Measurements from ENCODE around the gene CAMSAP1.

Gene CAMSAP1

DNA sequence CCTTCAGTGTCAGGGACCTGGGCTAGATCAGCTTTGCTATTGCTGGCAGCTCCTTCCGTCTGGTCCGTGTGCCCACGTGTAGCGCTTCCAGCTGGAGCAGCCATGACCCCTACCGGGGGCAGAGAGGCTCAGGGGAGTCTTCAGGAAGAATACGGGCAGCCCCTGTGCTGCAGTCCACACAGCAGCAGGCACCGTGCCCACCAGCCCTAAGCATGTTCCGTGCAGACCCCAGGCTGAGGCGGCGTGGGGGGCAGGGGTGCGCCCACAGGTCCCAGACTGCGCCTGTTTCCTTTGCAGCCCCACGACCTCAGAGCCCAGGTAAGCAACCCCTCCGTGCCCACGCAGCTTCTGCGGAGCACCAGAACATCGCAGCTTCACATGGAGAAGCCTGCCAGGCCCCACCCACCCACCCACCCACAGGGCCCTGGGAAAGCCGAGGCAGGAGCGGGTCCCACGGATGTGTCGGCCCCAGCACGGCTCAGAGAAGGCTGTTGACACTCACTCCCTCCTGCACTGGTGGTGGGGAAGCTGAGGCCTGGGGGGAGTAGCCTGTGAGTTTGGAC, 122.3 kb downstream of the CAMSAP1 start:
- no peak overlapping the region for H3K4me3 ChIP-seq
- no peaks in the 10 kb centered on the region for H3K36me3 ChIP-seq
- no peaks in the 10 kb centered on the region for H3K9me3 ChIP-seq (replicated peaks in 1 of 11)
- H3K4me1 ChIP-seq, result peaks cover 0 to 15% (median 10%) of the 10 kb centered on the region in 10 experiments; a peak in 14 of 20 replicates
- H3K27me3 ChIP-seq, result no peaks in the 10 kb centered on the region
- TF ChIP-seq Cebpa-rat (IDR thresholded peaks at IDR 0.05), result no peak
- peaks cover 0 to 48% (median 0%) of the 10 kb centered on the region in 11 experiments; a peak in 4 of 22 replicates for H4K20me1 ChIP-seq
- H3K27ac ChIP-seq, result no peak overlapping the region
- H3K9ac ChIP-seq, result no peak overlapping the region
- no peak overlapping the region for H3K4me2 ChIP-seq

DNA sequence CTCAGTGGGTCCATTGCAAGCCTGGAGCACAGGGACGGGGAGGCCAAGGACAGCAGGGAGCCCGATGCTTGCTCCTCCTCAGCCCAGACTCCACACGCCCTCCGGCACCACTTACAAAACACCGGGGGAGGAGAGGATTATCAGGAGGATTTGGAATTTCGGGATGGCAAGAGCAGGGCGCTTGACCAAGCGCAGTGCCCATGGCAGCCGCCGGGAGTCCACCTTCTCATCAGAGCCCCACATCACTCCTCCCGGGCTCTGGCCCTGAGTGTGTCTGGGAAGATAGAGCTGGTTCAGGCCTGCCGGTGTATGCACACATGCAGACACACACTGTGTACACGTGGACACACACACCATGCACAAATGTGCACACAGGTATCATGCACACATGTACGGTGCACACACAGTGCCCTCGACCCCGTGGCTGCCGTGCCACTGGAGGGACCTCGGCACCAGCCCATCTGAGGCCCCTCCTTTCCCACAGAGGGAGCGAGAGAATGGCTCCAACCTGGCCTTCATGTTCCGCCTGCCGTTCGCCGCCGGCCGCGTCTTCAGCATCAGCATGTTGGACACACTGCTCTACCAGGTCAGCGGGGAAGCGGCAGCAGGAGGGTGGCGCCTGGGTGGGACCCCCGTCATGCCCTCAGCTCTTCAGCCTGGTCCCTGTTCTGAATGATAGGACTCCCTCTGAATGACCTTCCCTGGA, 123.7 kb downstream of the CAMSAP1 start:
- Histone ChIP-seq H3K27ac (no peak overlapping the region), H3K4me3 (no peak overlapping the region), H3K9me3 (replicated peaks in 1 of 11) (no peaks in the 10 kb centered on the region), H3K4me2 (no peak overlapping the region), H3K4me1 (peaks cover 0 to 6% (median 5%) of the 10 kb centered on the region in 10 experiments; a peak in 14 of 20 replicates), H3K27me3 (no peaks in the 10 kb centered on the region), H3K36me3 (no peaks in the 10 kb centered on the region), H4K20me1 (peaks cover 0 to 47% (median 0%) of the 10 kb centered on the region in 11 experiments; a peak in 4 of 22 replicates), H3K9ac (no peak overlapping the region)
- no peak for TF ChIP-seq Cebpa-rat (IDR thresholded peaks at IDR 0.05)

DNA sequence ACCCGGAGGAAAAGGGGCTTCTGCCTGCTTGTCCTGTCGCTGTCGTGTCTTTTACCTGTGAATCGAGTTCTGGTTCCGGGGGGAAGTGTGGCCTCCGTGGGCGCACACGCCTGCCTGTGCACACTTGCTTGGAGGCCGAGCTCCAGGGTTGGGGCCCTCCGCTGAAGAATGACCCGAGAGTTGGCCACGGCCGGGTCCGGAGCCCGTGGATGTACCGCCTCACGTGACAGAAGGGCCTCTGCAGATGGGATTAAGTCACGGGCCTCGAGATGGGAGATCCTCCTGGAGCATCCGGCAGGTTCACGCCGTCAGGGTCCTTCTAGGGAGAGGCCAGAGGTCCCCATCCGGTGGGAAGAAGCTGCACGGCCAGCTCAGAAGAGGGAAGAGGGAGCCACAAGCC, 124.4 kb downstream of the CAMSAP1 start:
- H3K9ac ChIP-seq, result no peak overlapping the region
- no peak overlapping the region for H3K4me2 ChIP-seq
- H3K9me3 ChIP-seq (replicated peaks in 1 of 11), result no peaks in the 10 kb centered on the region
- no peak for TF ChIP-seq Cebpa-rat (IDR thresholded peaks at IDR 0.05)
- no peak overlapping the region for H3K27ac ChIP-seq
- H4K20me1 ChIP-seq, result peaks cover 0 to 45% (median 0%) of the 10 kb centered on the region in 11 experiments; a peak in 4 of 22 replicates
- no peaks in the 10 kb centered on the region for H3K27me3 ChIP-seq
- no peak overlapping the region for H3K4me3 ChIP-seq
- no peaks in the 10 kb centered on the region for H3K36me3 ChIP-seq
- H3K4me1 ChIP-seq, result no peaks in the 10 kb centered on the region

DNA sequence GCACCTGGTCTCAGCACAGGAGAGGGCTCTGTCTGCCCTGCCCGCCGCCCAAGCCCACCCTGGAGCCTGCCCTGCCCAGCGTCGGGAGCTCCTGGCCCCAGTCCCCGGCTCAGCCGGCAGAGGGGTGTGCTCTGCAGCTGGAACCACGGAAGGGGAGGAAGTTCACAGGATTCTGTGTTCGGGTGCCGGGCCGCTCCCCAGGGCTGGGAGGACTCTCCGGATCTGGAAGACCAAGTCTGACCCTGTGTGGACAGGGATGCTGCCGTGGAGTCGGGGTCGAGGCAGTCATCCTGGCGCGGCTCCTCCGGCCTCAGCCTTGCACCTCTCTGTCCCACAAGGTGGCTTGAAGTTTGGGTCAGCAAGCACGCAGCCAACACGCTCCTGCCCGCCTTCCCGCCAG, 126.7 kb downstream of the CAMSAP1 start:
- H3K4me3 ChIP-seq, result no peak overlapping the region
- no peak overlapping the region for H3K9ac ChIP-seq
- no peak for TF ChIP-seq Cebpa-rat (IDR thresholded peaks at IDR 0.05)
- H4K20me1 ChIP-seq, result peaks cover 0 to 29% (median 0%) of the 10 kb centered on the region in 11 experiments; a peak in 5 of 22 replicates
- H3K27me3 ChIP-seq, result no peaks in the 10 kb centered on the region
- H3K27ac ChIP-seq, result no peak overlapping the region
- no peaks in the 10 kb centered on the region for H3K36me3 ChIP-seq
- no peaks in the 10 kb centered on the region for H3K4me1 ChIP-seq
- no peak overlapping the region for H3K4me2 ChIP-seq
- H3K9me3 ChIP-seq (replicated peaks in 1 of 11), result no peaks in the 10 kb centered on the region

DNA sequence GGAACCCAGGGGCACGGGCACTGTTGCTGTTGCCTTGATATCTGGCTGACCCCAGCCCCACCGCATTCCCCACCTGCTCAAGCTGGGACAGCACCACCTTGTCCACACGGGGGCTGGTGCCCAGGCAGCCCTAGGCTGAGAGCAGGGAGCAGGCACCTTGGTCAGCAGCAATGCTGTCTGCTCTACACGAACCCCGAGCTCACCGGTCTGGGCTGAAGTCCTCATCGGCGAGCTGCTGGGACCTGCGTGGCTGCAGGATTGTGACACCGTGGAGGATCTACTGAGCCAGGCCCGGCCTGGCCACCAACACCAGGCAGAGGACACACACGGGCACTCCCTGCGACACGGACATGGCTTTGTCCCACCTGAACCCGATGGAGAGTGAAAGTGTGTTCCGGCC, 127.3 kb downstream of the CAMSAP1 start:
- Histone ChIP-seq H3K27me3 (no peaks in the 10 kb centered on the region), H3K9ac (no peak overlapping the region), H3K4me1 (no peaks in the 10 kb centered on the region), H3K4me3 (no peak overlapping the region), H4K20me1 (peaks cover 0 to 29% (median 0%) of the 10 kb centered on the region in 11 experiments; a peak in 7 of 22 replicates), H3K9me3 (replicated peaks in 1 of 11) (no peaks in the 10 kb centered on the region), H3K36me3 (no peaks in the 10 kb centered on the region), H3K27ac (no peak overlapping the region), H3K4me2 (no peak overlapping the region)
- TF ChIP-seq Cebpa-rat (IDR thresholded peaks at IDR 0.05), result no peak

DNA sequence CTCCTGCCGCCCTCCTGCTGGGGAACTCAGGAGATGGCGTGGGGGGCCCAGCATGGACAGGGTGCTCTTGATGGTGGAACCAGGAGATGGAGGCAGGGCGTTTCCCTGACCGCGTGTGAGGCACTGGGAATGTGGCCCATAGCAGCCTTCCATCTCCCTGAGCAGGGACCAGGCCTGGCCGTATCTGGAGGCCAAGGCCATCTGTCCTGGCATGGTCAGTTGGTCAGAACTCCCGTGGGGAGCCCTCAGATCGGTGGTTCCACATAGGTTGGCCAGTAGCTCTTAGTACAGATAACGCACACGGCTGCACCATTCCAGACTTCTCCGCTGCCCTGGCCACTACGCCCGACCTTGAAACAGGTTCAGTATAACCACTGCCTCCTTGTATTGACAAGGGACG, 127.8 kb downstream of the CAMSAP1 start:
- Histone ChIP-seq H3K4me2 (no peak overlapping the region), H3K36me3 (no peaks in the 10 kb centered on the region), H3K9ac (no peak overlapping the region), H4K20me1 (peaks cover 0 to 29% (median 0%) of the 10 kb centered on the region in 11 experiments; a peak in 7 of 22 replicates), H3K4me3 (no peak overlapping the region), H3K9me3 (replicated peaks in 1 of 11) (no peaks in the 10 kb centered on the region), H3K27me3 (no peaks in the 10 kb centered on the region), H3K4me1 (no peaks in the 10 kb centered on the region), H3K27ac (no peak overlapping the region)
- no peak for TF ChIP-seq Cebpa-rat (IDR thresholded peaks at IDR 0.05)

DNA sequence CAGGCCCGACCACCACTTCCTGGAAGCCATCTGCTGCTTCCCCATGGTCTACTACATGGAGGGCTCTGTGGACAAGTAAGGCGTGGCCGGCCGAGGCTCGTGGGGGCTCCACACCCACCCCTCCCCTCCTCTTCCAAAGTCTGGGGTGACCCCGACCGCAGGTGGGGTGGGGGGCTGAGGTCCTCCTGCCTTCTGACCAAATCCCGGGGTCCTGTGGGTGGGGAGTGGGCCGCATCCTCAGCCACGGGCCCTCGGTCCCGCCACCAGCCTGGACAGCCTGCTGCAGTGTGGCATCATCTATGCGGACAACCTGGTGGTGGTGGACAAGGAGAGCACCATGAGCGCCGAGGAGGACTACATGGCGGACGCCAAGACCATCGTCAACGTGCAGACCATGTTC, 128.9 kb downstream of the CAMSAP1 start:
- Histone ChIP-seq H3K27ac (no peak overlapping the region), H3K4me3 (no peak overlapping the region), H3K9ac (no peak overlapping the region), H4K20me1 (peaks cover 0 to 29% (median 0%) of the 10 kb centered on the region in 11 experiments; a peak in 7 of 22 replicates), H3K27me3 (no peaks in the 10 kb centered on the region), H3K4me2 (no peak overlapping the region), H3K36me3 (no peaks in the 10 kb centered on the region), H3K4me1 (no peaks in the 10 kb centered on the region), H3K9me3 (replicated peaks in 1 of 11) (no peaks in the 10 kb centered on the region)
- no peak for TF ChIP-seq Cebpa-rat (IDR thresholded peaks at IDR 0.05)

DNA sequence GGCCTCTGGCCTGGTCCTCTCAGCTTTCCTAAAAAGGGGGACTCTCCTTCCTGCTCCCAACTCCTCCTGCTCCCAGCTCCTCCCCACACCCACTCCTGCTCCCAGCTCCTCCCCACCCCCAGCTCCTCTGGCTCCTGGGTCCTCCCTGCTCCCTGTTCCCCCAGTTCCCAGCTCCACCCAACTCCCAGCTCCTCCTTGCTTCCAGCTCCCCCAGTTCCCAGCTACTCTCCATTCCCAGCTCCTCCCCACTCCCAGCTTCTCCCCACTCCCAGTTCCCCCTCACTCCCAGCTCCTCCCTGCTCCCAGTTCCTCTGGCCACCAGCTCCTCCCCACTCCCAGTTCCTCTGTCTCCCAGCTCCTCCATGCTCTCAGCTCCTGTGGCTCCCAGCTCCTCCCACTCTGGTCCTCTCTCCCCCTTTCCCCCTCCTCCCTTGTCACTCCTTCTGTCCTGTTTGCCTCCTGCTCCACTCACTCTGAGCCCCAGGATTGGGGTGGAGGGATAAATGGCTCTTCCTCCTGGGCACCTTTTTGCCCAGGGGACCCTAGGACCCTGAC, 129.6 kb downstream of the CAMSAP1 start:
- TF ChIP-seq Cebpa-rat (IDR thresholded peaks at IDR 0.05), result no peak
- H3K27me3 ChIP-seq, result no peaks in the 10 kb centered on the region

DNA sequence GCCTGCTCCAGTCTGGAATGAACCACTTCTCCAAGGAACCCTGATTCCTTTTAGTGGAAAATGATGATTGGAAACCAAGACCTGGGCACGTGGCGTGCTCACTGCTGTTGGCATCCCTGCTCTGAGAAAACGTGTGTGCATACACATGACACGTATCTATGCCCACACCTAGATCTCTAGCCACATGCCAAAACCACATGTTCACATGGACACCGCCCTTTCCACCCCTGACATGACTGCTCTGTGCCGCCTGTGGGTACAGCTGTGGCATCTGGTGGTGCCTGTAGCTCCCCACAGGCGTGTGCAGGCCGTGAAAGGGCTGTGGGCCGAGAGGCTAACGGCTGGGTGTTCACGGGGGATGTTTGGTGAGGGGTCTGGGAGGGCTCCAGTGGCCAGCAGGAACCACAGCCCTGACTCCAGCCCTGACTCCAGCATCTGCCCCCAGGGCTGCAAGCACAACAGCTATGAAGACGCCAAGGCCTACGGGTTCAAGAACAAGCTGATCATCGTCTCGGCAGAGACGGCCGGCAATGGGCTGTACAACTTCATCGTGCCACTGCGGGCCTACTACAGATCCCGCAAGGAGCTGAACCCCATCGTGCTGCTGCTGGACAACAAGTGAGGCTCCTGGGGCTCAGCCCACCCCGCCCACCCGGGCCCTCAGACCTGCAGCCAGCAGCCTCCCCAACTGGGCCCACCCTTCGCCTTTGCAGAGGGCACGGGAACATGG, 130.3 kb downstream of the CAMSAP1 start:
- Histone ChIP-seq H3K36me3 (no peaks in the 10 kb centered on the region), H4K20me1 (peaks cover 0 to 30% (median 0%) of the 10 kb centered on the region in 11 experiments; a peak in 6 of 22 replicates), H3K4me2 (no peak overlapping the region), H3K9ac (no peak overlapping the region), H3K4me1 (no peaks in the 10 kb centered on the region), H3K27ac (no peak overlapping the region), H3K27me3 (no peaks in the 10 kb centered on the region), H3K4me3 (no peak overlapping the region), H3K9me3 (replicated peaks in 1 of 11) (no peaks in the 10 kb centered on the region)
- no peak for TF ChIP-seq Cebpa-rat (IDR thresholded peaks at IDR 0.05)

More for the DNA sequence above, 129.6 kb downstream of the CAMSAP1 start:
- Histone ChIP-seq H3K4me1 (no peaks in the 10 kb centered on the region), H3K4me3 (no peak overlapping the region), H3K36me3 (no peaks in the 10 kb centered on the region), H3K27ac (no peak overlapping the region), H3K9me3 (replicated peaks in 1 of 11) (no peaks in the 10 kb centered on the region), H3K9ac (no peak overlapping the region), H3K4me2 (no peak overlapping the region), H4K20me1 (peaks cover 0 to 30% (median 0%) of the 10 kb centered on the region in 11 experiments; a peak in 7 of 22 replicates)
